Lung (tissue), 13 donors: ENCODE measurements around the gene SIL1. TPM values are rescaled to one million over a fixed set of nuclear protein-coding genes. Genes with fewer than 3 reads are reported as not detected.

Experiments
- ATAC-seq: fragments of 200-7000 bp; cut with Tn5 transposase; one replicate; pipeline ENCODE4 v1.9.1; 2020; ENCODE audit warnings: moderate number of reproducible peaks; ENCODE audit not compliant: insufficient read depth, low FRiP score
- DNase-seq, 3 donors: peaks; one replicate each; pipeline ENCODE4 v3.0.0-alpha.2; 2013 to 2017
- H3K27ac ChIP-seq, 2 donors: one replicate each; pipeline ENCODE4 v1.5.1; 2013; ENCODE audit warnings: mild to moderate bottlenecking in 2 of 2, moderate library complexity in 2 of 2, control low read depth in 1 of 2, inconsistent platforms in 1 of 2, low read depth in 1 of 2, low read length in 1 of 2
- H3K27me3 ChIP-seq, 3 donors: one replicate each; pipeline ENCODE4 v1.5.1; 2013; ENCODE audit warnings: low read length in 2 of 3; ENCODE audit not compliant: control insufficient read depth in 3 of 3, insufficient read depth in 3 of 3
- H3K36me3 ChIP-seq, 4 donors: one replicate each; pipeline ENCODE4 v1.5.1; 2013; ENCODE audit warnings: low read length in 4 of 4, mild to moderate bottlenecking in 1 of 4, moderate library complexity in 1 of 4; ENCODE audit not compliant: control insufficient read depth in 4 of 4, insufficient read depth in 4 of 4
- H3K4me1 ChIP-seq, 5 donors: one replicate each; pipeline ENCODE4 v1.5.1; 2013; ENCODE audit warnings: low read length in 5 of 5, mild to moderate bottlenecking in 2 of 5, moderate library complexity in 1 of 5; ENCODE audit not compliant: control insufficient read depth in 5 of 5, insufficient read depth in 5 of 5
- H3K4me3 ChIP-seq: one replicate; pipeline ENCODE4 v1.5.1; 2013; ENCODE audit warnings: mild to moderate bottlenecking, control low read depth, moderate library complexity
- H3K9ac ChIP-seq, 2 donors: one replicate each; pipeline ENCODE4 v1.5.1; 2013; ENCODE audit warnings: low read length in 2 of 2, control low read depth in 1 of 2; ENCODE audit not compliant: insufficient read depth in 1 of 2
- H3K9me3 ChIP-seq, 4 donors: one replicate each; pipeline ENCODE4 v1.5.1; 2013; ENCODE audit warnings: low read length in 3 of 4, mild to moderate bottlenecking in 1 of 4, moderate library complexity in 1 of 4; ENCODE audit not compliant: control insufficient read depth in 4 of 4, insufficient read depth in 3 of 4
- WGBS, 2 donors: extraction: QIAGEN DNeasy Blood & Tissue Kit; methylation state at CpG; one replicate each; pipeline ENCODE4 v1.1.7; 2013; 5-methylcytosine and 5-hydroxymethylcytosine counted together
- polyA plus RNA-seq, 2 donors: library from polyadenylated mRNA; stranded (reverse); fragments of 200-250 nt; gene quantifications; one replicate each; pipeline ENCODE4 v1.2.1, GENCODE V29; 2013
- small RNA-seq: library from RNA; depleted of rRNA; stranded (forward); fragments of <200 nt; gene quantifications from one replicate; pipeline ENCODE3, GENCODE V24; 2014; ENCODE audit warnings: low replicate concordance
- total RNA-seq, 2 donors: library from RNA; depleted of rRNA in 1 of 2; stranded (reverse); fragments of >200 nt in 1 of 2; gene quantifications; one replicate each; pipeline ENCODE4 v1.2.1, GENCODE V29; 2014 to 2021
- TF ChIP-seq, protein P1 (sequence below): IDR thresholded peaks from 2 replicates; pipeline ENCODE4 v1.5.1; 2012; ENCODE audit warnings: mild to moderate bottlenecking; ENCODE audit errors: control extremely low read depth, extremely low read depth
- donor health status: control.
- donor health status: control.
- donor health status: Bipolar disorder and iron deficiency.
- donor health status: healthy.
- donor health status: DM: yes; HTN: yes; CAD: no.

Gene SIL1
- total and polyA plus RNA-seq, 4 donors = 38.5 to 109 (median 78.4) TPM

- no peak for ATAC-seq
- no peak for DNase-seq
- H3K36me3 ChIP-seq = peaks cover 7 to 29% (median 14%) of the 10 kb centered on the region in 4 donors
- 83 to 91% methylated on average over 2 of the region's 2 CpGs for WGBS, 2 donors
- TF ChIP-seq, protein P1, sequence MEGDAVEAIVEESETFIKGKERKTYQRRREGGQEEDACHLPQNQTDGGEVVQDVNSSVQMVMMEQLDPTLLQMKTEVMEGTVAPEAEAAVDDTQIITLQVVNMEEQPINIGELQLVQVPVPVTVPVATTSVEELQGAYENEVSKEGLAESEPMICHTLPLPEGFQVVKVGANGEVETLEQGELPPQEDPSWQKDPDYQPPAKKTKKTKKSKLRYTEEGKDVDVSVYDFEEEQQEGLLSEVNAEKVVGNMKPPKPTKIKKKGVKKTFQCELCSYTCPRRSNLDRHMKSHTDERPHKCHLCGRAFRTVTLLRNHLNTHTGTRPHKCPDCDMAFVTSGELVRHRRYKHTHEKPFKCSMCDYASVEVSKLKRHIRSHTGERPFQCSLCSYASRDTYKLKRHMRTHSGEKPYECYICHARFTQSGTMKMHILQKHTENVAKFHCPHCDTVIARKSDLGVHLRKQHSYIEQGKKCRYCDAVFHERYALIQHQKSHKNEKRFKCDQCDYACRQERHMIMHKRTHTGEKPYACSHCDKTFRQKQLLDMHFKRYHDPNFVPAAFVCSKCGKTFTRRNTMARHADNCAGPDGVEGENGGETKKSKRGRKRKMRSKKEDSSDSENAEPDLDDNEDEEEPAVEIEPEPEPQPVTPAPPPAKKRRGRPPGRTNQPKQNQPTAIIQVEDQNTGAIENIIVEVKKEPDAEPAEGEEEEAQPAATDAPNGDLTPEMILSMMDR = no peak
- no peak overlapping the region for H3K9ac ChIP-seq
- no peak overlapping the region for H3K4me3 ChIP-seq
- no peak overlapping the region for H3K27ac ChIP-seq
- no peaks in the 10 kb centered on the region for H3K27me3 ChIP-seq
- peaks cover 0 to 22% (median 0%) of the 10 kb centered on the region in 5 donors for H3K4me1 ChIP-seq
- H3K9me3 ChIP-seq = no peaks in the 10 kb centered on the region
Measured at GRCh38 chr5:138898742-138899141, 299.4 kb downstream of the SIL1 start.

- H3K4me1 ChIP-seq = peaks cover 0 to 18% (median 0%) of the 10 kb centered on the region in 5 donors
- ATAC-seq = no peak
- no peak overlapping the region for H3K4me3 ChIP-seq
- H3K9ac ChIP-seq = no peak overlapping the region
- no peaks in the 10 kb centered on the region for H3K9me3 ChIP-seq
- TF ChIP-seq, protein P1 = no peak
- no peak overlapping the region for H3K27ac ChIP-seq
- H3K36me3 ChIP-seq = peaks cover 6 to 27% (median 13%) of the 10 kb centered on the region in 4 donors
- DNase-seq = no peak
- 96% methylated on average over 1 of the region's 1 CpG for WGBS, 2 donors
- H3K27me3 ChIP-seq = no peaks in the 10 kb centered on the region
Measured at GRCh38 chr5:138898299-138898698, 299.9 kb downstream of the SIL1 start.

Small RNAs within 50 kb of the gene (small RNA-seq; reads per million reads assigned to genes)
- gene RNU6-572P = not detected

Other genes with a start within 250 kb of the SIL1 start
- gene MATR3, start 95.4 kb upstream of the SIL1 start, total RNA-seq = 100 to 1,000 TPM; 103 to 461 TPM
- gene MATR3, start 95.4 kb upstream of the SIL1 start, polyA plus RNA-seq = 10 to 100 TPM; 89.9 to 96.7 TPM
- 10 to 100 TPM; 55.6 to 82.3 TPM for gene PAIP2, start 143.5 kb upstream of the SIL1 start, total RNA-seq
- gene PAIP2, start 143.5 kb upstream of the SIL1 start, polyA plus RNA-seq = 10 to 100 TPM; 58.9 to 83.1 TPM
- 1 to 10 TPM; 1.3 to 4.4 TPM for gene SLC23A1, start 184.9 kb upstream of the SIL1 start, total RNA-seq
- gene SLC23A1, start 184.9 kb upstream of the SIL1 start, polyA plus RNA-seq = under 1 TPM; 0.30 to 0.32 TPM
- 10 to 100 TPM; 12.2 to 14.8 TPM for gene MZB1, start 191.5 kb upstream of the SIL1 start, total RNA-seq
- gene MZB1, start 191.5 kb upstream of the SIL1 start, polyA plus RNA-seq = 10 to 100 TPM in 1 of 2 donors, 1 to 10 TPM in 1; 2.5 to 13.4 TPM
- gene PROB1, start 196.7 kb upstream of the SIL1 start, total RNA-seq = 1 to 10 TPM in 1 of 2 donors, under 1 TPM in 1; 0.46 to 2.2 TPM
- gene PROB1, start 196.7 kb upstream of the SIL1 start, polyA plus RNA-seq = under 1 TPM; 0.33 to 0.98 TPM
- gene SPATA24, start 205.7 kb upstream of the SIL1 start, total RNA-seq = 1 to 10 TPM; 4.2 to 5.8 TPM
- gene SPATA24, start 205.7 kb upstream of the SIL1 start, polyA plus RNA-seq = 10 to 100 TPM in 1 of 2 donors, 1 to 10 TPM in 1; 6.6 to 11.1 TPM
- 1 to 10 TPM; 8.0 to 9.4 TPM for gene DNAJC18, start 241.2 kb upstream of the SIL1 start, total RNA-seq
- gene DNAJC18, start 241.2 kb upstream of the SIL1 start, polyA plus RNA-seq = 10 to 100 TPM in 1 of 2 donors, 1 to 10 TPM in 1; 2.2 to 10.7 TPM